Activated CD8-positive, alpha-beta memory T cell treated with anti-CD3 and anti-CD28 coated beads, Interleukin-2, amount 10 ng/mL, durations not matched to agents 7 days and 5 days (primary cell): ENCODE results near the gene ZWILCH. TPM values are rescaled to one million over a fixed set of nuclear protein-coding genes. Genes with fewer than 3 reads are reported as not detected.

Source experiments
- ATAC-seq: fragments of 150-1000 bp; cut with Tn5 transposase; one replicate; pipeline ENCODE4 v1.10.0; 2021; ENCODE audit warnings: moderate library complexity
- CTCF ChIA-PET: fragments of 350-600 bp; sonication (Branson Sonifier 250); formaldehyde crosslinking; loops from one replicate; lab custom pipeline; 2021; ENCODE audit warnings: antibody characterized with exemption; lab: Charles Lee
- DNase-seq: peaks from one replicate; pipeline ENCODE4 v3.0.0-alpha.2; 2020
- H3K27ac Mint-ChIP-seq: one replicate; pipeline ENCODE4 v1.8.0; 2021; ENCODE audit warnings: mild to moderate bottlenecking, mixed read lengths
- H3K27me3 Mint-ChIP-seq: one replicate; pipeline ENCODE4 v1.8.0; 2021; ENCODE audit warnings: mixed read lengths
- H3K36me3 Mint-ChIP-seq: one replicate; pipeline ENCODE4 v1.8.0; 2021; ENCODE audit warnings: mild to moderate bottlenecking, mixed read lengths
- H3K4me1 Mint-ChIP-seq: one replicate; pipeline ENCODE4 v1.8.0; 2021; ENCODE audit warnings: mixed read lengths
- H3K4me3 Mint-ChIP-seq: one replicate; pipeline ENCODE4 v1.8.0; 2021; ENCODE audit warnings: mild to moderate bottlenecking, moderate library complexity, mixed read lengths
- H3K9me3 Mint-ChIP-seq: one replicate; pipeline ENCODE4 v1.8.0; 2022; ENCODE audit warnings: low read depth, mixed read lengths
- total RNA-seq, 2 experiments: library from RNA; stranded (reverse); gene quantifications; one replicate each; pipeline ENCODE4 v1.2.3, GENCODE V29; 2021

The ZWILCH gene
- total RNA-seq, 2 experiments from 2014 or later, result 35.6 to 44.6 TPM

DNA sequence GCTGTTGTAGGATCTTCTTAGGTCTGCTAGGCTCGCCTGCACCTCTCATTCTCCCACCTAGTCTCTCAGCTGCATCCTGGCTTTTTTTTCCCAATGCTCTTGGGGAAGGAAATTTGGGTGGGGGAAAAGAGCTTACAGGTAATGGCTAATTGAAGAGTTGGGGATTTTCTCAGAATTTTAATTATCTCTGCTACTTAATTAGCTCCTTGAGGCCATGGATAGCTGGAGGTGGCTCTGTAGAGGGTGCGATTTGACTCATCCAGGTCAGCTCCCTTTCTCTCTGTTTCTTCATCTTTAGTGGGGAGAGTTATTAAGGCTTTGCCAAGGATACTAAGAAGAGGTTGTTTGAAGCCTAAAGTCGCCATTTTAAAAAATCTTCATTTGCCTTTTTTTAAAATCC is 30.2 kb upstream of the ZWILCH start:
- Mint-ChIP-seq H3K27ac (no peak overlapping the region), H3K4me1 (peaks cover 36% of the 10 kb centered on the region), H3K9me3 (no peaks in the 10 kb centered on the region), H3K36me3 (peaks cover 2% of the 10 kb centered on the region), H3K4me3 (no peak overlapping the region), H3K27me3 (no peaks in the 10 kb centered on the region)
- DNase-seq (no peak), ATAC-seq (no peak)
- CTCF ChIA-PET, result interaction anchor here (0.6 to 2.0 kb wide), 3 partner anchors 71 to 949 kb away, joined by 3 to 4 read pairs (median 4); partner anchors contain the start of gene MAP2K1

DNA sequence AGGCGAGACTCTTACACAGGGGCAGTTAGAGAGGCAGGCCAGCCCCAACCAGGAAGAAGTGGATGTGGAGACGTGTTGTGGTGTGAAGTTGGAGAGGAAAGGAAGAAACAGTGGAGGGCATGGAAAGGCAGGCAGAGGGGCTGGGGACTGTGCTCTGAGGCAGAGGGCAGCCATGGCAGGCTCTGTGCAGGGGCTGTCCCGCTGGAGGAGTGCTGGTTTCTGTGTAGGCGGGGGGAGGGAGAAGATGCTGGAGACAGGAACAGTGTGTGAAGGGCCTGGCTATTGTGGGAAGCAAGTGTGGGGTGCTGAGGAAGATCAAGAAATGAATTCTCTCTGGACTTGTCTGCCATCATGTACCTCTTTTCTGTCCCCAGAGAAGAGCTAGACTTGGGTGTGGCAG is 28.6 kb upstream of the ZWILCH start:
- CTCF ChIA-PET, result no interaction called here
- no peak overlapping the region for H3K4me3 Mint-ChIP-seq

DNA sequence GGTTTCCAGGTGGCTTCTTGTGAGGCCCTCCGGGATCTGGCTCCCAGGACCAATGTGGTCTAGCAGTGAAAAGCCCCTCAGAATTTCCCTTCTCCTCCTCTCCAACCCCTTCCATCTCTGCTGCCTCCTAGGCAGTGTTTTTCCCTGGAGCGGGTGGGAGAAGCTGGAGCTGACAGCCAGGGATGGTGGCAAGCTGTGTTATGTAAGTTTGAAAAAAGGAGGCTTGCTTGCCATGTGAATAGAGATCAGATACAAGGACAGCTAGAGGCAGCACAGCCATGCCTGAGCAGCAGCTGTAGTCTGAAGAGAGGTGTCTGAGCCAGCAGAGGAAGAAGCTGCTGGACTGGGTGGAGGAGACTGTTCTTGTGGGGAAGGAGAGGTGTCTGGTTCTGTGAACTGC is 28.1 kb upstream of the ZWILCH start:
- peaks cover 14% of the 10 kb centered on the region for H3K36me3 Mint-ChIP-seq
- H3K4me1 Mint-ChIP-seq, result peaks cover 19% of the 10 kb centered on the region
- CTCF ChIA-PET, result no interaction called here
- no peak for DNase-seq
- H3K27me3 Mint-ChIP-seq, result no peaks in the 10 kb centered on the region
- H3K9me3 Mint-ChIP-seq, result no peaks in the 10 kb centered on the region
- H3K4me3 Mint-ChIP-seq, result no peak overlapping the region
- no peak overlapping the region for H3K27ac Mint-ChIP-seq
- no peak for ATAC-seq

More for the DNA sequence above, 28.6 kb upstream of the ZWILCH start:
- DNase-seq (no peak), ATAC-seq (no peak)
- no peaks in the 10 kb centered on the region for H3K9me3 Mint-ChIP-seq
- H3K36me3 Mint-ChIP-seq, result peaks cover 10% of the 10 kb centered on the region
- peak overlapping the region; percentile 15 for H3K27ac Mint-ChIP-seq
- H3K4me1 Mint-ChIP-seq, result peaks cover 22% of the 10 kb centered on the region
- no peaks in the 10 kb centered on the region for H3K27me3 Mint-ChIP-seq

- Mint-ChIP-seq H3K9me3 (no peaks in the 10 kb centered on the region), H3K4me1 (peaks cover 5% of the 10 kb centered on the region), H3K27ac (no peak overlapping the region), H3K4me3 (no peak overlapping the region), H3K27me3 (no peaks in the 10 kb centered on the region), H3K36me3 (peaks cover 29% of the 10 kb centered on the region)
- DNase-seq (no peak), ATAC-seq (no peak)
- CTCF ChIA-PET, result no interaction called here
Measured at GRCh38 chr15:66480267-66480666, 24.9 kb upstream of the ZWILCH start.

- no peak for DNase-seq
- H3K27ac Mint-ChIP-seq, result no peak overlapping the region
- H3K4me3 Mint-ChIP-seq, result no peak overlapping the region
- ATAC-seq, result no peak
- H3K4me1 Mint-ChIP-seq, result peaks cover 3% of the 10 kb centered on the region
- H3K9me3 Mint-ChIP-seq, result no peaks in the 10 kb centered on the region
- CTCF ChIA-PET, result no interaction called here
- H3K36me3 Mint-ChIP-seq, result peaks cover 29% of the 10 kb centered on the region
- H3K27me3 Mint-ChIP-seq, result no peaks in the 10 kb centered on the region
Measured at GRCh38 chr15:66481107-66481856, 23.8 kb upstream of the ZWILCH start.

- H3K27me3 Mint-ChIP-seq, result no peaks in the 10 kb centered on the region
- H3K9me3 Mint-ChIP-seq, result no peaks in the 10 kb centered on the region
- ATAC-seq (no peak), DNase-seq (no peak)
- H3K4me3 Mint-ChIP-seq, result no peak overlapping the region
- H3K36me3 Mint-ChIP-seq, result peaks cover 31% of the 10 kb centered on the region
- no peak overlapping the region for H3K27ac Mint-ChIP-seq
- CTCF ChIA-PET, result no interaction called here
- H3K4me1 Mint-ChIP-seq, result no peaks in the 10 kb centered on the region
Measured at GRCh38 chr15:66482539-66482938, 22.6 kb upstream of the ZWILCH start.

DNA sequence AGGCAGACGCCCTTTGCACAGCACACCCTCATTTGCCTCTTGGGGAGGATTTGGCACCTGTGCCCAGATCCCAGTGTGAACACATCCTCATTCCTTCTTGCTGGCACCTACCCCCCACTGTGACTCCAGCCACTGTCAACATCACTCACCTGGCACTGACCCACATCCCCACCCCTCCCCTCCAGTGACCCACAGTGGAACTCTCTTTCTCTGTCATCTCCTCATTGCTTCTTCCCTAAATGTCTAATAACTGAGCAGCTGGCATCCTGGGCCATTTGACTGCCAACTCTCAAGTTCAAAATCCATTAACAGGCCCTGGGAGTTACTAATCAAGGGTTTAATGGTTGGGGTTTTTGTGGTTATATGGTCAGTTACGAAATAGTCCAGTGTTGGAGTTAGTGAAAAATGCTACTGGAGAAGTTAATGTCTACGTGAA is 22.0 kb upstream of the ZWILCH start:
- H3K4me3 Mint-ChIP-seq, result no peak overlapping the region
- no peak for DNase-seq
- no peaks in the 10 kb centered on the region for H3K27me3 Mint-ChIP-seq
- CTCF ChIA-PET, result interaction anchor here (2.8 kb wide), 1 partner anchor 15 kb away, joined by 13 read pairs; the partner anchor contains the start of gene SNAPC5
- no peak overlapping the region for H3K27ac Mint-ChIP-seq
- ATAC-seq, result no peak
- no peaks in the 10 kb centered on the region for H3K9me3 Mint-ChIP-seq
- H3K36me3 Mint-ChIP-seq, result peaks cover 37% of the 10 kb centered on the region
- no peaks in the 10 kb centered on the region for H3K4me1 Mint-ChIP-seq

GRCh38 chr15:66484539-66485112 is 20.5 kb upstream of the ZWILCH start:
- no peak overlapping the region for H3K27ac Mint-ChIP-seq
- CTCF ChIA-PET, result interaction anchor here (0.9 to 2.8 kb wide), 4 partner anchors 13 to 97 kb away, joined by 3 to 13 read pairs (median 4); partner anchors contain the start of gene SNAPC5
- no peaks in the 10 kb centered on the region for H3K4me1 Mint-ChIP-seq
- DNase-seq (no peak), ATAC-seq (no peak)
- no peaks in the 10 kb centered on the region for H3K27me3 Mint-ChIP-seq
- peaks cover 42% of the 10 kb centered on the region for H3K36me3 Mint-ChIP-seq
- H3K4me3 Mint-ChIP-seq, result no peak overlapping the region
- no peaks in the 10 kb centered on the region for H3K9me3 Mint-ChIP-seq

- CTCF ChIA-PET, result interaction anchor here (0.9 to 1.0 kb wide), 2 partner anchors 11 to 99 kb away, joined by 3 read pairs; no protein-coding TSS in a partner anchor
- no peak for ATAC-seq
- H3K36me3 Mint-ChIP-seq, result peaks cover 42% of the 10 kb centered on the region
- no peak overlapping the region for H3K4me3 Mint-ChIP-seq
- H3K4me1 Mint-ChIP-seq, result no peaks in the 10 kb centered on the region
- no peak for DNase-seq
- no peak overlapping the region for H3K27ac Mint-ChIP-seq
- no peaks in the 10 kb centered on the region for H3K9me3 Mint-ChIP-seq
- no peaks in the 10 kb centered on the region for H3K27me3 Mint-ChIP-seq
Measured at GRCh38 chr15:66486887-66487286, 18.2 kb upstream of the ZWILCH start.

DNA sequence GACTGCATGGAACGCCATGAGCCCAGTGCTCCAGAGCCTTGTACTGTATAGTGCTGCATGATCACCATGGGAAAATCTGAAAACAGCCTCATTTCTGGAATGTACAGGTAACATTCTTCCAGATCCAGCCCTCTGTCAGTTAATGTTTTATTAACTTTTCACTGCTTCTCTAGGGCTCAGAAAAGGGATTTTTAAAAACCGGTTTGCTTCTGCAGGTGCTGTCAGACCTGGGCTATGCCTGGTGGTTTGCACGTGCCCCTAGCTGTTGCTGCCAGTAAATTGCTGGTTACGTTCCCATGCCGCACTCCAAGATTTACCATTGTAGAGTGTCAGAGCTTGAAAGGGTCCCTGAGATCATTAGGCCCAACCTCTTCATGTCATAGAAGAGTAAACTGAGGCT is 16.6 kb upstream of the ZWILCH start:
- H3K27me3 Mint-ChIP-seq, result no peaks in the 10 kb centered on the region

DNA sequence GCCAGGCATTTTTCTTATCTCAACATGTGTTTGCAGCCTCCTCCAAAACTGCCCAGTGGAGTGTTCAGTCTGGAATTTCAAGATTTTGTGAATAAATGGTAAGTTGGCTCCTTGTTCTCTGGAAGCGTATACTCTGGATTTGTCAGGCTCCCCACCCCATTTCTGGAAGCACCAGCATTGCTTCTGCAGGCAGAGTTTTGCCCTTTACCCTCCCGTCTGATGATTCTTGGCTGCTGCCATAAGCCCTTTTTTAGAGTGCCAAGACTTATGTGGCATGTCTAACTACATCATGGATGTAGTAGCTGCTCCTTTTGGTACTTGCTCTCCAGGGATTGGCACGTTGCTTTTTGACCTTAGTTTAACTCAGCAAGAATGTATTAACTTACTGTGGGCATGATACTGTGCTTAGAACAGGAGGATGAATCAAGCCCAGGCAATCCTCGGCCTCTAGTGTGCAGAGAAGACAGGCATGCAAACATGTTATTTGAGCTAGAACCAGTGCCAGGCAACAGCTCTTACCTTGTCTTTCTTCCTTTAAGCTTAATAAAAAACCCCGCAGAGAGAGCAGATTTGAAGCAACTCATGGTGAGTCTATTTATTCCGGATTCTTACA is 15.8 kb upstream of the ZWILCH start:
- CTCF ChIA-PET, result interaction anchor here (1.9 kb wide), 1 partner anchor 10 kb away, joined by 5 read pairs; no protein-coding TSS in a partner anchor
- ATAC-seq, result no peak
- no peak overlapping the region for H3K27ac Mint-ChIP-seq
- no peak overlapping the region for H3K4me3 Mint-ChIP-seq
- no peak for DNase-seq
- H3K36me3 Mint-ChIP-seq, result peaks cover 43% of the 10 kb centered on the region
- no peaks in the 10 kb centered on the region for H3K27me3 Mint-ChIP-seq
- peaks cover 2% of the 10 kb centered on the region for H3K4me1 Mint-ChIP-seq
- H3K9me3 Mint-ChIP-seq, result no peaks in the 10 kb centered on the region

More for the DNA sequence above, 16.6 kb upstream of the ZWILCH start:
- CTCF ChIA-PET, result interaction anchor here (1.9 kb wide), 1 partner anchor 10 kb away, joined by 5 read pairs; no protein-coding TSS in a partner anchor
- no peak overlapping the region for H3K4me3 Mint-ChIP-seq
- no peaks in the 10 kb centered on the region for H3K4me1 Mint-ChIP-seq
- H3K9me3 Mint-ChIP-seq, result no peaks in the 10 kb centered on the region
- peaks cover 38% of the 10 kb centered on the region for H3K36me3 Mint-ChIP-seq
- no peak for ATAC-seq
- H3K27ac Mint-ChIP-seq, result no peak overlapping the region
- DNase-seq, result no peak

DNA sequence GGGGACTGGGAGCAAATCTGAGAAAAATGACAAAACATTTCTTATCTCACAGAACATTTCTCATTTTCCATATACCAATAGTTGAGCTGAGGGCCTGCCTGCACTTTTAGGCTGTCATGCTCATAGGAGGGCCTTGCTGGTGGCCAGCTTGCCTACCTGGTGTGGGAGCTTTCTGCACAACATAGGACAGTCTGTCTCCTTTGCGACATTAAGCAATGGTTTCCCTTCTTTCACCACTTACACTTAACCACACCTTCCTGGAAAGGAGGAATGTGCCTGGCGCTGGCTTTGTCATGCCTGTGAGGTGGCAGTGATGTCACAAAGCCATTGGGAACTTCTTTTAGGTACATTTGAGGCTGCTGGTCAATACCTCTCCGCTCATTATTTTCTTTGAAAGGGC is 13.3 kb upstream of the ZWILCH start:
- CTCF ChIA-PET, result no interaction called here
- peaks cover 17% of the 10 kb centered on the region for H3K4me1 Mint-ChIP-seq
- ATAC-seq (no peak), DNase-seq (no peak)
- no peaks in the 10 kb centered on the region for H3K9me3 Mint-ChIP-seq
- H3K4me3 Mint-ChIP-seq, result no peak overlapping the region
- H3K36me3 Mint-ChIP-seq, result peaks cover 48% of the 10 kb centered on the region
- no peak overlapping the region for H3K27ac Mint-ChIP-seq
- H3K27me3 Mint-ChIP-seq, result no peaks in the 10 kb centered on the region

DNA sequence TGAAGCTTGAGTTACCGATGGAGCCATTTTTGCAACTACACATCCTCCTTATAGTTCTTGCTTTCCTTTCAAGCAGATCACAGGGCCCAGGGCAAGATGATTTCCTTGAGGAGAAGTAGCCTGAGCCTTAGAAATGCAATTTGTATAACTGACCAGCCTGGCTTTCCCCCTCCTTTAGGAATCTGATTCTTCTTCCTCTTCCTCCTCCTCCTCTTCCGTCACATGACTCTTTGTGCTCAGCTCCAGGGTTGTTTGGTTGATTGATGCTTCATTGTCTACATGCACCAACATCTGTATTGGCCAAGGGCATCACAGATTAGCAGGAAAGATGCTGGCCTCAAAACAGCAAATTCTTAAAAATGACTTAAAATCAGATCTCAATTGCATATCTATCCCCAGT is 10.9 kb upstream of the ZWILCH start:
- Mint-ChIP-seq H3K27me3 (no peaks in the 10 kb centered on the region), H3K4me1 (peaks cover 34% of the 10 kb centered on the region), H3K9me3 (no peaks in the 10 kb centered on the region), H3K4me3 (no peak overlapping the region), H3K36me3 (peaks cover 49% of the 10 kb centered on the region), H3K27ac (peak overlapping the region; percentile 7)
- no peak for DNase-seq
- no peak for ATAC-seq
- CTCF ChIA-PET, result no interaction called here
